ENCODE data around the gene CROCC2.

GRCh38 chr2:240935103-240935876, 29.2 kb downstream of the CROCC2 start:
- no peak for TF ChIP-seq CTCF (IDR thresholded peaks at IDR 0.05 in 4 of 5, conservative IDR thresholded peaks at IDR 0.05 in 1 of 5)
- no peak for TF ChIP-seq POLR2A (IDR thresholded peaks at IDR 0.05)
